Measurements from ENCODE around the gene COL16A1.
A peak's percentile ranks its signal among the peaks of the same experiment; 100 is the strongest.

The COL16A1 gene

DNA sequence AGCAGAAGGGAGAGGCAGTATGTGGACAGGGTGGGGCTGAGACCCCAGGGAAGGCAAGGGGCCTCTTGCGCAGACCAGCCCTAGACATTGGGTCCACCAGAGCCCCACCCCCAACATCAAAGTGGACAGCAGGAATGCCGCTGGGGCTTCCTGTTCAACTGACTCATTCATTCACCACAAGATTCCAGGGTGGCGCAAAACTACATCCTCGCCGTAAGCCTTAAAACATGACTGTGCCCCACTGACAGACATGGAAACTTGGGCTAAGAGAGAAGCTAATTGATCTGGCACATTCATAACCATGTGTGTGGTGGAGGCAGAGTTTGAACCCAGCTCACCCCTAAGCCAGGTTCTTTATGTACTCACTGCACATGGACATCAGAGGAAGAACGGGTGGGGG, 14.0 kb downstream of the COL16A1 start:
- TF ChIP-seq, protein P1, sequence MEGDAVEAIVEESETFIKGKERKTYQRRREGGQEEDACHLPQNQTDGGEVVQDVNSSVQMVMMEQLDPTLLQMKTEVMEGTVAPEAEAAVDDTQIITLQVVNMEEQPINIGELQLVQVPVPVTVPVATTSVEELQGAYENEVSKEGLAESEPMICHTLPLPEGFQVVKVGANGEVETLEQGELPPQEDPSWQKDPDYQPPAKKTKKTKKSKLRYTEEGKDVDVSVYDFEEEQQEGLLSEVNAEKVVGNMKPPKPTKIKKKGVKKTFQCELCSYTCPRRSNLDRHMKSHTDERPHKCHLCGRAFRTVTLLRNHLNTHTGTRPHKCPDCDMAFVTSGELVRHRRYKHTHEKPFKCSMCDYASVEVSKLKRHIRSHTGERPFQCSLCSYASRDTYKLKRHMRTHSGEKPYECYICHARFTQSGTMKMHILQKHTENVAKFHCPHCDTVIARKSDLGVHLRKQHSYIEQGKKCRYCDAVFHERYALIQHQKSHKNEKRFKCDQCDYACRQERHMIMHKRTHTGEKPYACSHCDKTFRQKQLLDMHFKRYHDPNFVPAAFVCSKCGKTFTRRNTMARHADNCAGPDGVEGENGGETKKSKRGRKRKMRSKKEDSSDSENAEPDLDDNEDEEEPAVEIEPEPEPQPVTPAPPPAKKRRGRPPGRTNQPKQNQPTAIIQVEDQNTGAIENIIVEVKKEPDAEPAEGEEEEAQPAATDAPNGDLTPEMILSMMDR (IDR thresholded peaks at IDR 0.05; ENCODE audit: extremely low read depth, insufficient read depth, missing control alignments) = no peak
- in situ Hi-C loops (cut with MboI; ENCODE audit: low pct_unique_long_range_greater_than_20kb, low sequenced_read_pairs, unreplicated experiment) = no loop called here
- no peak for DNase-seq (ENCODE audit: low spot score)

DNA sequence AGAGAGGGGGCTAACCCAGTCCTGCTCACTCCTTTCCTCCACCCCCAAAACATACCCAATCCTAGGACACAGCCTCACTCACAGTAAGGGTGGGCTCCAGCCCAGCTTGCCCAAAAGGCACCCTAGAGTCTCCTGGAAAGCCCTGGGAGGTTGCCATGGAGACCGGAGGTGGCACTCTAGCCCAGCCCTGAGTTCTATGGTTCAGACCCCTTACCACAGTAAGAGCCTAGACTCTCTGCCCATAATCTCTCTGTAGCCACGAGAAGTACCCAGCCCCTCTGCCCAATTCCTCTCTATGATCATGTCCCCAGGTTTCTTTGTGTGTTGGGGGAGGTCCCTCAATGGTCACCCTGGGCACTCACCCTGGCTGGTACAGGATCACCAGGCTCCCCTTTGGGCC, 14.4 kb downstream of the COL16A1 start:
- TF ChIP-seq, protein P1 (IDR thresholded peaks at IDR 0.05; ENCODE audit: extremely low read depth, insufficient read depth, missing control alignments) = no peak
- DNase-seq (ENCODE audit: low spot score) = no peak
- in situ Hi-C loops (cut with MboI; ENCODE audit: low pct_unique_long_range_greater_than_20kb, low sequenced_read_pairs, unreplicated experiment) = no loop called here

DNA sequence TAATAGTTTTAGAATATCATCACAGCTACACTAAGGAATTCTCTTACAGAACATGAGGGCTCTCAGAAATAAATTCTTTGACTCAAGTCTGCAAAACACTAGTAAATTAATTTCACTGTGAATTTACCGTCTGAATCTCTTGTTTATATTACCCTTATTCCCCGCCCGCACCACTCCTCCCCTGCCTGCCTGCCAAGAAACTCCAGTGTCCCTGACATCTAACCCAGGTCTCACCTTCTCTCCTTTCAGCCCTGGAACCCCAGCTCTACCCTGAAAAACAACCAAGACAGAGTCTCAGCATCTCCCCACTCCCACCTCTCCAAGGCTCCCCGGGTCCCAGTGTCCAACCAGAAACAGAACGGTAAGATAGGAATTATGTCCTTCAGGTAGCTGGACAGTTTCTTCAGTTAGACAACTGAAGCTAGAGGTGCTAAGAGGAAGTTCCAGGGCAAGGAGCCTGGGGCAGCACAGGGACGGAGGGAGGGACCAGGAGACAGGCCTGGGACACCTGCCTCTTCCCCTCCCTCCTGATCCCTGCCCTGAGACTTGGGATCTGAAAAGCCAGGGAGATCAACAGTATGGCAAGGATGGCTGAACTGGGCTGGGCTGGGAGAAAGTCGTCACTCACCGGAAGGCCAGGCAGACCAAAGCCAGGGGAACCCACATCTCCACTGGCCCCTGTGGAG, 15.4 kb downstream of the COL16A1 start:
- TF ChIP-seq, protein P1 (IDR thresholded peaks at IDR 0.05; ENCODE audit: extremely low read depth, insufficient read depth, missing control alignments) = no peak
- in situ Hi-C loops (cut with MboI; ENCODE audit: low pct_unique_long_range_greater_than_20kb, low sequenced_read_pairs, unreplicated experiment) = no loop called here
- no peak for DNase-seq (ENCODE audit: low spot score)

DNA sequence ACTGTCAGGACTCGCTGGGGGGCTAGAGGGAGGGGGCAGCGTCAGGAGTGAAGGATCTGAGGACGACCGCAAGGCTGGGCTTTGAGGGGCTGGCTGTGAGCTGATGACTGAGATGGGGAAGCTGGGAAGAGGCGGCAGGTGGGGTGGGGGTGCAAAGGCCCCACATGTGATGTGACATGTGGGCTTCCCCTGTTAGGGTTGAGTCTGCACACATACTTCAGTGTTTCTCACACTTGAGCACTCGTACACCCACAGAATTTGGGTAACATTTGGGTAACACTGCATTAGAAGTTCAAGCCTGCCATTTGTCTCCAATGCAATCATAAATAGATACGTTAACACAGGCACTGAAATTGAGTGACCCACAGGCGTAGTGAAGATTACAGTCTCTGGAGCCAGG, 16.2 kb downstream of the COL16A1 start:
- in situ Hi-C loops (cut with MboI; ENCODE audit: low pct_unique_long_range_greater_than_20kb, low sequenced_read_pairs, unreplicated experiment) = no loop called here
- DNase-seq (ENCODE audit: low spot score) = no peak
- TF ChIP-seq, protein P1 (IDR thresholded peaks at IDR 0.05; ENCODE audit: extremely low read depth, insufficient read depth, missing control alignments) = no peak

DNA sequence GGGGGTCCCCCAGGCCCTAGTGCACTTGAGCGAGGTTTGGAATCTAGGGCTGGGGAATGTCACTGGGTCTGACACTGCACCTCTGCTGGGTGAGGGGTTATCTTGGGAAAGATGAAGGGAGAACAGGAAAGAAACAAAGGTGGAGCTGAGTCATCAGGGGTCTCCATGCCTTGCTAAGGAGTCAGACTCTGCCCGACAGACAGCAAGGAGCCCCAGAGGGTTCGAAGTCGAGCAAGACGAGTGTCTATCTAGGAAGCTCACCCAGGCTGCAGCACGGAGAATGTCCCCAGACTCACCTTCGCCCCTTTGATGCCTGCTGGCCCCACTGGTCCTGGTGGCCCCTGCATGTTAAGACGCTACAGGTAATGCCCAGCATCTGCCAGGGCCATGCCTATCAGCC, 18.0 kb downstream of the COL16A1 start:
- TF ChIP-seq, protein P1 (IDR thresholded peaks at IDR 0.05; ENCODE audit: extremely low read depth, insufficient read depth, missing control alignments) = no peak
- in situ Hi-C loops (cut with MboI; ENCODE audit: low pct_unique_long_range_greater_than_20kb, low sequenced_read_pairs, unreplicated experiment) = no loop called here
- DNase-seq (ENCODE audit: low spot score) = no peak

DNA sequence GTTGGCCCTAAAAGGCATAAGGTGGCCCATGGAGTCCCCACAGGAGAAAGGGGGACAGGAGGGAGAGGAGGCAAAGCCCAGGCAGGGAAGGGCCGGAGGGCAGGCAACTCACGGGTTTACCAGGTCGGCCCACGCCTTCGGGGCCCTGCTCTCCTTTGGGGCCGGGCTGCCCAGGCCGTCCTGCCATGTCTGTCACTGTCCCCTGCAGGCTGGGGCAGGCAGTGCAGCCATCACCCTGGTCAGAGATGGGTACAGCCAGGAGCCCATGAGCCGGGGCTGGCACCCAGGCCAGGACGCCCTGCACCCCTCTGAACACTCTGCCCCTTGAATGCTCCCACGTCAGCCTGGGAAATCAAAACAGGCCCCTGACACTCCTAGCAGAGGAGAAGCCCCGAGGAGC, 19.8 kb downstream of the COL16A1 start:
- in situ Hi-C loops (cut with MboI; ENCODE audit: low pct_unique_long_range_greater_than_20kb, low sequenced_read_pairs, unreplicated experiment) = no loop called here
- no peak for DNase-seq (ENCODE audit: low spot score)

More for the DNA sequence above, 19.8 kb downstream of the COL16A1 start:
- TF ChIP-seq, protein P1 (IDR thresholded peaks at IDR 0.05; ENCODE audit: extremely low read depth, insufficient read depth, missing control alignments) = peak; percentile 46

Data from GM13977 (cell line).